ENCODE measurements around the gene NUDCD3. TPM values are rescaled to one million over a fixed set of nuclear protein-coding genes. Genes with fewer than 3 reads are reported as not detected.

The NUDCD3 gene
- total and polyA plus RNA-seq, 4 donors: 15.4 to 30.7 (median 24.3) TPM

- TF ChIP-seq REST (IDR thresholded peaks at IDR 0.05) (no peak), FOXA2 (IDR thresholded peaks at IDR 0.05) (no peak), JUND (IDR thresholded peaks at IDR 0.05) (no peak), RXRA (IDR thresholded peaks at IDR 0.05) (no peak), GABPA (IDR thresholded peaks at IDR 0.05 in 1 of 2, conservative IDR thresholded peaks at IDR 0.05 in 1 of 2) (no peak), HNF4G (IDR thresholded peaks at IDR 0.05) (no peak), MAX (IDR thresholded peaks at IDR 0.05) (no peak)
- Histone ChIP-seq H3K36me3 (ENCODE audit: control insufficient read depth in 4 of 4, insufficient read depth in 3 of 4, low read depth in 1 of 4, low read length in 3 of 4) (peaks cover 2 to 44% (median 10%) of the 10 kb centered on the region in 4 donors), H3K27me3 (ENCODE audit: control insufficient read depth in 4 of 4, insufficient read depth in 4 of 4, low read length in 3 of 4) (no peaks in the 10 kb centered on the region), H3K4me3 (ENCODE audit: low read depth in 1 of 3, low read length in 3 of 3) (no peak overlapping the region), H3K9me3 (ENCODE audit: control insufficient read depth in 4 of 4, low read length in 3 of 4) (no peaks in the 10 kb centered on the region), H3K27ac (ENCODE audit: low read depth in 1 of 2, low read length in 2 of 2) (no peak overlapping the region), H3K4me1 (ENCODE audit: control insufficient read depth in 4 of 4, insufficient read depth in 4 of 4, low read length in 3 of 4) (no peaks in the 10 kb centered on the region), H3K9ac (ENCODE audit: low read depth in 1 of 2, low read length in 2 of 2) (no peak overlapping the region)
- DNase-seq (ENCODE audit: low spot score): peak; percentile 19
- WGBS: 94% methylated on average over 11 of the region's 11 CpGs
These were observed 106.9 kb downstream of the NUDCD3 start for GRCh38 chr7:44383566-44383965.

GRCh38 chr7:44382459-44383265, 107.8 kb downstream of the NUDCD3 start:
- peak; percentile 26 for DNase-seq (ENCODE audit: low spot score)
- H3K4me3 ChIP-seq (ENCODE audit: low read depth in 1 of 3, low read length in 3 of 3): no peak overlapping the region
- TF ChIP-seq RXRA (IDR thresholded peaks at IDR 0.05) (no peak), JUND (IDR thresholded peaks at IDR 0.05) (no peak), HNF4G (IDR thresholded peaks at IDR 0.05) (no peak), REST (IDR thresholded peaks at IDR 0.05) (no peak), FOXA1 (IDR thresholded peaks at IDR 0.05) (no peak), TAF1 (conservative IDR thresholded peaks at IDR 0.05) (no peak), GABPA (IDR thresholded peaks at IDR 0.05 in 1 of 2, conservative IDR thresholded peaks at IDR 0.05 in 1 of 2) (no peak)
- no peaks in the 10 kb centered on the region for H3K9me3 ChIP-seq (ENCODE audit: control insufficient read depth in 4 of 4, low read length in 3 of 4)
- WGBS: 93% methylated on average over 13 of the region's 13 CpGs
- no peaks in the 10 kb centered on the region for H3K4me1 ChIP-seq (ENCODE audit: control insufficient read depth in 4 of 4, insufficient read depth in 4 of 4, low read length in 3 of 4)
- no peaks in the 10 kb centered on the region for H3K27me3 ChIP-seq (ENCODE audit: control insufficient read depth in 4 of 4, insufficient read depth in 4 of 4, low read length in 3 of 4)
- H3K36me3 ChIP-seq (ENCODE audit: control insufficient read depth in 4 of 4, insufficient read depth in 3 of 4, low read depth in 1 of 4, low read length in 3 of 4): peaks cover 1 to 37% (median 7%) of the 10 kb centered on the region in 4 donors
- H3K9ac ChIP-seq (ENCODE audit: low read depth in 1 of 2, low read length in 2 of 2): no peak overlapping the region
- no peak overlapping the region for H3K27ac ChIP-seq (ENCODE audit: low read depth in 1 of 2, low read length in 2 of 2)

All from liver (tissue), 9 donors.